Measurements from ENCODE around the gene MIB2. TPM values are rescaled to one million over a fixed set of nuclear protein-coding genes. Genes with fewer than 3 reads are reported as not detected.

The MIB2 gene
- total and polyA plus RNA-seq, 8 donors, result 21.5 to 871 (median 137) TPM

DNA sequence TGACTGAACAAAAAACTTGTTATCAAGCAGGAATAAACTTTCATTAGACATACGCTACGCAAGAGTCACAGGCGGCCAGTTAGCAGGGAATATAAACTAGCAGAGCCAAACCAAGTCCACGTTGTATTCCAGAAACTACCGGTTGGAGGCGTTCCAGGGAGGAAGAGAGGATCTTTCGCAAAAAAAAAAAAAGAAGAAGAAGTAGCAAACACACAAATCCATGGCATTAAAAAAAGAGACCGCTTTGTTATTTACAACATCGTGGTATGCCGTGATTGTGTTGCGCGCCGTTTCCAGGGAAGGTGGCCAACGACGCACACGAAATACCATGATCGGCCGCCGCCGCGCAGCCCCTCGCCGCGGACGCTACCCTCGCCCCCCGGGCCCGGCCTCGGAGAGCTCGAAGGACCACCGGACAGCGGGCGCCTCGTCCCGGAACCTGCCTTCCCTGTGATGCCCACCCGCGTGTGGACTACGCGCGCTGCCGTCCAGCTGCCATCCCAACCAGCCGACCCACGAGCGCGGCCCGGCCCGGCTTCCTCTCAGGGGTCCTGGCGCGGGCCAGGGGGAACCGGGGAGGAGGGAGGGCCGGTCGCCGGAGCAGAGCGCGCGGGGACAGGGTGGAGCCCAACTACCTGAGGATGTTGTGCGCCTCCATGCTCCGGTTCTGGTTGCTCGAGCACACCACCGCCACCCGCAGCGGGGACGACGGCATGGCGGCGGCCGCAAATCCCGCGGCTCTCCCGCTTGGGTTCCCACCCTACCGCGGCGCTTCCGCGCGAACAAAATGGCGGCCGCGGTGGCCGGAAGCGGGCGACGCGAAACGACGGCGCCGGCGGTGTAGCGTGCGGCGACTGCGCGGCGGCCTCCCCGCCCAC lies 41.2 kb upstream of the MIB2 start:
- 0 to 1% (median 1%) methylated on average over 58 to 96 of the region's 96 CpGs for WGBS, 5 donors
- Histone ChIP-seq H3K9me3 (no peaks in the 10 kb centered on the region), H3K36me3 (peaks cover 0 to 38% (median 25%) of the 10 kb centered on the region in 4 donors), H3K27ac (peak overlapping the region; percentile 98 to 100 (median 99)), H3K4me1 (peaks cover 19 to 58% (median 50%) of the 10 kb centered on the region in 4 donors), H3K27me3 (no peaks in the 10 kb centered on the region), H3K4me3 (peak overlapping the region; percentile 95 to 100 (median 98))
- intact Hi-C loops (cut with DNase I; ENCODE audit: low total_unique reads), result no loop called here
- DNase-seq, result peak in 1 of 2 donors; percentile 91
- no peak for TF ChIP-seq EP300 (IDR thresholded peaks at IDR 0.05)
- peak in 1 of 3 donors; percentile 1 for TF ChIP-seq POLR2AphosphoS5 (IDR thresholded peaks at IDR 0.05)

DNA sequence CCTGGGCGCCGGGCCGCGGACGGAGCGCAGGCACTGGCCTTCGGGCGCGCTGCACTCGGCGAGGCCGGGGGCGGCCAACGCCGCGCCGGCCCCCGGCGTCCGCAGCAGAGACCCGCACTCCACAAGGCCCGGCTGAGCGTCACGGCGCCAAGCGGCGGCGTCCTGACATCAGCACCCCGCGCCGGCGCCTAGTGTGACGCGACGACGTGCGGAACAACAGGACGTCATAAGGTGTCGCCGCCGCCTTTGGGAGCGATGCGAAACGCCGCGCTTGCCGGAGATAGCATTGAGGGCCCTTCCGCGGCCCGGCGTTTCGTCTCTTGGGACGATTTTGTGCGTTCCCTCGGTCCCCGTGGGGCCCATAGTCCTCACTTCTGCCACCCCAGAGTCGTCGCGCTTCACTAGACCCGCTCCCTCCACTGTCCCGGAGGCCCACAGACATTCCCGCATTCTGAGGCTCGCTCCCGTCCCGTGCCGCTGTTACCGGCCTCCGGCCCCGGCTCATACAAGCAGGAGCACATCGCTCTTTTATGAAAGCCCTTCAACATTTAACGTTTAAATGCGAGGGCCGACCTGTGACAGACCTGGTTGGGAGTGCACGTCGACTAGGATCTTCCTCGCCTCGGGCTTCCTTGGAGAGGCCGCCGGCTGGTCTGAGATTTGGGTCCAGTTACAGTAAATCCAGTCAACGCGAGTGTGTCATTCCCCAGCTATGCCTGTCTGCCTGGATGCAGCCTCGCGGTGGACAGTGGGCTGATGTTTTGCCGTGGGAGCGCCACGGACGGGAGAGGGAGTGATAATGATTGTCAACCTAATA lies 40.4 kb upstream of the MIB2 start, which contains the start of gene SSU72:
TSS of gene SSU72 (minus strand) at position 143 of the 817 bp plus-strand sequence. CDS start 306 bp downstream, outside the sequence.
- H3K4me1 ChIP-seq, result peaks cover 16 to 50% (median 42%) of the 10 kb centered on the region in 4 donors
- H3K4me3 ChIP-seq, result peak within 1 kb of the TSS; percentile 95 to 100 (median 98)
- H3K27me3 ChIP-seq, result no peaks in the 10 kb centered on the region
- H3K9me3 ChIP-seq, result no peaks in the 10 kb centered on the region
- peaks cover 0 to 31% (median 18%) of the 10 kb centered on the region in 4 donors for H3K36me3 ChIP-seq
- TF ChIP-seq, protein P1, sequence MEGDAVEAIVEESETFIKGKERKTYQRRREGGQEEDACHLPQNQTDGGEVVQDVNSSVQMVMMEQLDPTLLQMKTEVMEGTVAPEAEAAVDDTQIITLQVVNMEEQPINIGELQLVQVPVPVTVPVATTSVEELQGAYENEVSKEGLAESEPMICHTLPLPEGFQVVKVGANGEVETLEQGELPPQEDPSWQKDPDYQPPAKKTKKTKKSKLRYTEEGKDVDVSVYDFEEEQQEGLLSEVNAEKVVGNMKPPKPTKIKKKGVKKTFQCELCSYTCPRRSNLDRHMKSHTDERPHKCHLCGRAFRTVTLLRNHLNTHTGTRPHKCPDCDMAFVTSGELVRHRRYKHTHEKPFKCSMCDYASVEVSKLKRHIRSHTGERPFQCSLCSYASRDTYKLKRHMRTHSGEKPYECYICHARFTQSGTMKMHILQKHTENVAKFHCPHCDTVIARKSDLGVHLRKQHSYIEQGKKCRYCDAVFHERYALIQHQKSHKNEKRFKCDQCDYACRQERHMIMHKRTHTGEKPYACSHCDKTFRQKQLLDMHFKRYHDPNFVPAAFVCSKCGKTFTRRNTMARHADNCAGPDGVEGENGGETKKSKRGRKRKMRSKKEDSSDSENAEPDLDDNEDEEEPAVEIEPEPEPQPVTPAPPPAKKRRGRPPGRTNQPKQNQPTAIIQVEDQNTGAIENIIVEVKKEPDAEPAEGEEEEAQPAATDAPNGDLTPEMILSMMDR (IDR thresholded peaks at IDR 0.05), result no peak
- TF ChIP-seq EP300 (IDR thresholded peaks at IDR 0.05) (peak; percentile 19), POLR2A (IDR thresholded peaks at IDR 0.05) (peak in 2 of 4 donors; percentile 92 to 96), POLR2AphosphoS5 (IDR thresholded peaks at IDR 0.05) (peak; percentile 99)
- peak within 1 kb of the TSS; percentile 98 to 100 (median 99) for H3K27ac ChIP-seq
- peak; percentile 95 to 98 for DNase-seq
- intact Hi-C loops (cut with DNase I; ENCODE audit: low total_unique reads), result no loop called here
- 0 to 1% (median 1%) methylated on average over 23 to 87 of the region's 87 CpGs for WGBS, 5 donors

DNA sequence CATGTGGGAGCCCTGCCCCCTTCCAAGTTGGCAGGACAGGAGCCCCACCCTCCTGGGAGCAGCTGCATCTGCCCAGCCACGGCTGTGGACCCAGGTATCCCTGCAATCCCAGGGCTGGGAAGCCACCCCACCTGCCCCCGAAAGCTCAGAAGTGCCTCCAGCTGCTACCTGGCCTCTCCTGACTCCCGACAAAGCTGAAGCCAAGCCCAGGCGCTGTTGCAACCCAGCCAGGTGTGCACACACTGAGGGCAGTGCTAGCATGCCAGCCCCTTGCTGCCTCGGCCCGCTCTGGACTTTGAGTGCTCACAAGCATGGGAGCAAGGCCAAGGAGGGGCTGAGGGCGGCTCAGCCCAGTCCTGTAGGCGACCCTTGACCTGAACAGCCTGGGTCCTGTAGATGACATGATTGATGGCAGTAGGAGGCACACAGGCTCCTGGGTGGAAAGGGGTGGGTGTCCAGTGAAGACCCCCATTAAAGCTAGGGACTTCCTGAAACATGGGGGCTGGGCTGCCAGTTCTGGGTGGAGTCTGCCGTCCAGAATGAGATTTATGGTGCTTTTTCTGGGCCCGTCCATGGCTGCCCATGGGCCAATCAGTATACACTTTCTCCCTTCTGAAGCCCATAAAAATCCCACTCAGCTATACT lies 37.8 kb upstream of the MIB2 start:
- H3K4me1 ChIP-seq, result peaks cover 12 to 24% (median 22%) of the 10 kb centered on the region in 4 donors
- no peak overlapping the region for H3K4me3 ChIP-seq
- peaks cover 0 to 6% (median 1%) of the 10 kb centered on the region in 4 donors for H3K36me3 ChIP-seq
- H3K27me3 ChIP-seq, result peaks cover 0 to 14% (median 0%) of the 10 kb centered on the region in 3 donors
- TF ChIP-seq POLR2A (IDR thresholded peaks at IDR 0.05), result no peak
- TF ChIP-seq POLR2AphosphoS5 (IDR thresholded peaks at IDR 0.05), result no peak
- TF ChIP-seq, protein P1 (IDR thresholded peaks at IDR 0.05), result no peak
- TF ChIP-seq EP300 (IDR thresholded peaks at IDR 0.05), result no peak
- DNase-seq, result no peak
- no peaks in the 10 kb centered on the region for H3K9me3 ChIP-seq
- H3K27ac ChIP-seq, result no peak overlapping the region
- intact Hi-C loops (cut with DNase I; ENCODE audit: low total_unique reads), result no loop called here
- 32 to 41% (median 36%) methylated on average over 6 to 10 of the region's 10 CpGs for WGBS, 5 donors

DNA sequence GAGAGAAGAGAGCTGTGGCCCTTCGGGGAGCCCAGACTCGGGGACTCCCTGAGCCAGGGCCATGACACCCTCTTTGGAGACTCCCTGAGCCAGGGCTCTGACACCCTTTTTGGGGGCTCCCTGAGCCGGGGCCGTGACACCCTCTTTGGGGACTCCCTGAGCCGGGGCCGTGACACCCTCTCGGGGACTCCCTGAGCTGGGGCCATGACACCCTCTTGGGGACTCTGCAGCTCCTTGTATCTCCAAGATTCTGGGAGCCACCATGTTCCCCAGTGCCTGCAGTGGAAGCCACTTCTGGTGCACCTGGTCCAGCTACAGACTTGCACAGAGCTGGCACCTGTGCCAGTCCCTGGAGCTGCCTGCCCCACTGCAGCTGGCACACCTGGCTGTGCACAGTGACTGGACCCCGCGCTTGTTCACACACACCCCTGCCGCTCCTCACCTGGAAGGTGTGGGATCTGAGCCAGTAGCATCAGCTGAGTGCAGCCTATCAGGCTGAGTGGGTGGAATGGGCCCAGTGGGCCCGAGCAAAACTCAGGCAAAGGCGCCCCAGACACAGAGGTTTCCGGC lies 36.8 kb upstream of the MIB2 start:
- intact Hi-C loops (cut with DNase I; ENCODE audit: low total_unique reads), result no loop called here
- 72 to 86% (median 84%) methylated on average over 5 to 13 of the region's 13 CpGs for WGBS, 5 donors
- no peak for DNase-seq
- peaks cover 2 to 15% (median 13%) of the 10 kb centered on the region in 4 donors for H3K4me1 ChIP-seq
- no peak overlapping the region for H3K27ac ChIP-seq
- no peak overlapping the region for H3K4me3 ChIP-seq
- H3K36me3 ChIP-seq, result no peaks in the 10 kb centered on the region
- H3K9me3 ChIP-seq, result no peaks in the 10 kb centered on the region
- no peak for TF ChIP-seq POLR2AphosphoS5 (IDR thresholded peaks at IDR 0.05)
- TF ChIP-seq EP300 (IDR thresholded peaks at IDR 0.05), result no peak
- TF ChIP-seq POLR2A (IDR thresholded peaks at IDR 0.05), result no peak
- TF ChIP-seq, protein P1 (IDR thresholded peaks at IDR 0.05), result no peak
- peaks cover 0 to 20% (median 0%) of the 10 kb centered on the region in 3 donors for H3K27me3 ChIP-seq

Measured in stomach (tissue), 9 donors.